H1 (cell line): ENCODE results near the gene CUBN. TPM values are rescaled to one million over a fixed set of nuclear protein-coding genes. Genes with fewer than 3 reads are reported as not detected.

Experiments used
- CTCF ChIA-PET: fragments of 300-600 bp; sonication (Branson Sonifier 250); formaldehyde crosslinking; loops from one replicate; lab custom pipeline; 2021; ENCODE audit not compliant: partially characterized antibody; lab: Charles Lee
- POLR2A ChIA-PET: fragments of 300-600 bp; sonication (Branson Sonifier 250); formaldehyde crosslinking; loops from one replicate; lab custom pipeline; 2021; ENCODE audit warnings: inconsistent platforms; ENCODE audit not compliant: partially characterized antibody; lab: Charles Lee
- DNase-seq, 2 experiments: peaks; one replicate each; pipeline versions ENCODE4 v3.0.0 to v3.0.0-alpha.2; 2010 to 2022; ENCODE audit warnings: low spot score in 2 of 2, low read depth in 1 of 2, mixed read lengths in 1 of 2
- FAIRE-seq: peaks from 2 replicates; lab custom pipeline; 2011; peaks lifted over from hg19 to GRCh38; lab: Jason Lieb, UNC
- H2AFZ ChIP-seq: 2 replicates; pipeline ENCODE4 v1.8.1; 2012; ENCODE audit warnings: low read length, inconsistent platforms
- H2AK5ac ChIP-seq: 2 replicates; pipeline ENCODE4 v1.6.1; 2013; ENCODE audit warnings: low read depth, low read length
- H2BK120ac ChIP-seq: replicated peaks from 2 replicates; pipeline ENCODE3; 2013; ENCODE audit warnings: low read depth, low read length, inconsistent platforms
- H2BK12ac ChIP-seq: 2 replicates; pipeline ENCODE4 v1.6.1; 2013; ENCODE audit warnings: low read depth, low read length
- H2BK15ac ChIP-seq: 2 replicates; pipeline ENCODE4 v1.6.1; 2013; ENCODE audit warnings: low read length
- H2BK20ac ChIP-seq: 2 replicates; pipeline ENCODE4 v1.6.1; 2013; ENCODE audit warnings: low read length
- H2BK5ac ChIP-seq: 2 replicates; pipeline ENCODE4 v1.6.1; 2013; ENCODE audit warnings: low read depth, low read length
- H3K14ac ChIP-seq: 2 replicates; pipeline ENCODE4 v1.6.1; 2013; ENCODE audit warnings: inconsistent platforms; ENCODE audit not compliant: insufficient read length
- H3K18ac ChIP-seq: 2 replicates; pipeline ENCODE4 v1.6.1; 2013; ENCODE audit warnings: low read length; ENCODE audit errors: extremely low read depth
- H3K23ac ChIP-seq: 2 replicates; pipeline ENCODE4 v1.6.1; 2013; ENCODE audit warnings: inconsistent platforms; ENCODE audit not compliant: insufficient read length
- H3K23me2 ChIP-seq: 2 replicates; pipeline ENCODE4 v1.6.1; 2013; ENCODE audit warnings: low read depth, low read length
- H3K27ac ChIP-seq: 2 replicates; pipeline ENCODE4 v1.6.1; 2011; ENCODE audit warnings: low read depth, low read length, inconsistent platforms
- H3K27me3 ChIP-seq, 4 experiments: replicated peaks in 1 of 4; 1 replicate in 1 of 4; 2 replicates in 3 of 4; pipeline versions ENCODE4 v1.6.1 to v1.8.1; 2011 to 2013; ENCODE audit warnings: low read length in 3 of 4, mild to moderate bottlenecking in 3 of 4, inconsistent platforms in 2 of 4, mixed read lengths in 2 of 4, moderate library complexity in 1 of 4; ENCODE audit not compliant: control insufficient read depth in 3 of 4, insufficient read depth in 3 of 4; ENCODE audit errors: extremely low read depth in 1 of 4
- H3K36me3 ChIP-seq, 4 experiments: 2 replicates each; pipeline versions ENCODE4 v1.6.1 to v1.8.1; 2011 to 2013; ENCODE audit warnings: mild to moderate bottlenecking in 4 of 4, low read length in 3 of 4, moderate library complexity in 2 of 4, control low read depth in 1 of 4, inconsistent platforms in 1 of 4; ENCODE audit not compliant: insufficient read depth in 4 of 4, control insufficient read depth in 2 of 4
- H3K4ac ChIP-seq: replicated peaks from 2 replicates; pipeline ENCODE3; 2013; ENCODE audit warnings: low read length, low read depth, mixed read lengths, inconsistent platforms; ENCODE audit not compliant: insufficient read length
- H3K4me1 ChIP-seq, 4 experiments: replicated peaks in 1 of 4; 1 replicate in 1 of 4; 2 replicates in 3 of 4; pipeline versions ENCODE4 v1.6.1 to v1.8.1; 2011 to 2013; ENCODE audit warnings: low read length in 3 of 4, inconsistent platforms in 2 of 4, mixed read lengths in 1 of 4; ENCODE audit not compliant: insufficient read depth in 4 of 4, control insufficient read depth in 3 of 4
- H3K4me2 ChIP-seq, 2 experiments: 2 replicates each; pipeline versions ENCODE4 v1.6.1 to v1.8.1; 2011 to 2013; ENCODE audit warnings: low read depth in 2 of 2, low read length in 2 of 2, control low read depth in 1 of 2, inconsistent platforms in 1 of 2, mild to moderate bottlenecking in 1 of 2; ENCODE audit not compliant: insufficient read depth in 1 of 2
- H3K4me3 ChIP-seq, 4 experiments: fragments of 200-600, 300-600 bp in 1 of 4; sonication (generic), shearing (Covaris generic), sonication (Bioruptor Twin) in 1 of 4; 2 replicates each; pipeline versions ENCODE4 v1.5.1 to v1.8.1; 2011 to 2016; ENCODE audit warnings: low read length in 4 of 4, low read depth in 3 of 4, control low read depth in 2 of 4, inconsistent platforms in 2 of 4, mild to moderate bottlenecking in 2 of 4, mixed read lengths in 1 of 4, moderate library complexity in 1 of 4; ENCODE audit not compliant: insufficient read depth in 2 of 4; ENCODE audit errors: extremely low read depth in 1 of 4
- H3K56ac ChIP-seq: replicated peaks from 2 replicates; pipeline ENCODE3; 2013; ENCODE audit warnings: low read depth, mild to moderate bottlenecking, mixed read lengths, low read length, inconsistent platforms; ENCODE audit not compliant: insufficient read length
- H3K79me1 ChIP-seq: 2 replicates; pipeline ENCODE4 v1.6.1; 2013; ENCODE audit warnings: low read depth, low read length, control low read depth
- H3K79me2 ChIP-seq, 2 experiments: 2 replicates each; pipeline versions ENCODE4 v1.6.1 to v1.8.1; 2012 to 2013; ENCODE audit warnings: low read length in 2 of 2, mild to moderate bottlenecking in 2 of 2, inconsistent platforms in 1 of 2; ENCODE audit not compliant: insufficient read depth in 2 of 2, control insufficient read depth in 1 of 2
- H3K9ac ChIP-seq, 4 experiments: replicated peaks in 1 of 4; 1 replicate in 1 of 4; 2 replicates in 3 of 4; pipeline versions ENCODE4 v1.6.1 to v1.8.1; 2011 to 2013; ENCODE audit warnings: low read depth in 3 of 4, low read length in 3 of 4, control low read depth in 2 of 4, mild to moderate bottlenecking in 2 of 4, moderate library complexity in 2 of 4, inconsistent platforms in 1 of 4; ENCODE audit errors: extremely low read depth in 1 of 4
- H3K9me3 ChIP-seq, 2 experiments: 2 replicates each; pipeline versions ENCODE4 v1.6.1 to v1.8.1; 2012 to 2013; ENCODE audit warnings: mild to moderate bottlenecking in 2 of 2, moderate library complexity in 2 of 2, control low read depth in 1 of 2, inconsistent platforms in 1 of 2, low read depth in 1 of 2, low read length in 1 of 2, mixed read lengths in 1 of 2; ENCODE audit not compliant: insufficient read depth in 2 of 2
- H4K20me1 ChIP-seq, 2 experiments: replicated peaks in 1 of 2; 2 replicates each; pipeline versions ENCODE3 to v1.8.1; 2011 to 2013; ENCODE audit warnings: inconsistent platforms in 2 of 2, low read length in 2 of 2, mild to moderate bottlenecking in 1 of 2; ENCODE audit not compliant: insufficient read depth in 2 of 2, control insufficient read depth in 1 of 2
- H4K5ac ChIP-seq: 2 replicates; pipeline ENCODE4 v1.6.1; 2013; ENCODE audit warnings: low read length, low read depth, mixed read lengths, inconsistent platforms; ENCODE audit not compliant: insufficient read length
- H4K8ac ChIP-seq: 2 replicates; pipeline ENCODE4 v1.8.0; 2013; ENCODE audit warnings: mild to moderate bottlenecking, moderate library complexity, low read length, inconsistent platforms; ENCODE audit not compliant: insufficient read depth; ENCODE audit errors: extremely low read depth
- H4K91ac ChIP-seq: replicated peaks from 2 replicates; pipeline ENCODE3; 2013; ENCODE audit warnings: low read length, mixed read lengths, inconsistent platforms; ENCODE audit not compliant: insufficient read length
- BRCA1 ChIP-seq: IDR thresholded peaks from 2 replicates; pipeline ENCODE4 v1.6.1; 2012; ENCODE audit warnings: low read depth, low read length, improper control_type of control experiment
- JUND ChIP-seq: IDR thresholded peaks from 2 replicates; pipeline ENCODE4 v1.6.1; 2011; ENCODE audit warnings: mild to moderate bottlenecking, improper control_type of control experiment, low read length
- KDM5A ChIP-seq: fragments of 200-600 bp; IDR thresholded peaks from 2 replicates; pipeline ENCODE4 v1.7.1; 2012; ENCODE audit warnings: mild to moderate bottlenecking, low read length, inconsistent platforms, mixed read lengths
- WGBS, 2 experiments: shearing (Covaris generic) in 1 of 2; methylation state at CpG; one replicate each; pipeline versions ENCODE4 v1.1.6 to v1.1.7; 2013 to 2015; ENCODE audit warnings: low lambda C conversion rate in 2 of 2, mixed read lengths in 2 of 2, inconsistent platforms in 1 of 2, low coverage in 1 of 2, missing lambda C conversion rate in 1 of 2; ENCODE audit not compliant: insufficient replicate concordance in 2 of 2, insufficient coverage in 1 of 2, insufficient read length in 1 of 2; ENCODE audit errors: extremely low coverage in 1 of 2, missing lambda C conversion rate in 1 of 2; 5-methylcytosine and 5-hydroxymethylcytosine counted together
- polyA plus RNA-seq, 7 experiments: library from polyadenylated mRNA; depleted of rRNA in 3 of 7; stranded (reverse) in 5 of 7; unstranded in 2 of 7; fragments of >200 nt in 5 of 7; fragments of 200-250 nt in 2 of 7; gene quantifications; 1 replicate in 5 of 7; 2 replicates in 1 of 7; 4 replicates in 1 of 7; pipeline versions ENCODE4 v1.2.1 to v1.2.3, GENCODE V29; 2011 to 2013; ENCODE audit warnings: missing spikeins in 2 of 7, mixed read lengths in 2 of 7
- total RNA-seq: library from RNA; stranded (reverse); fragmentation: NEBNext Ultra II Directional; extraction: Animal tissue kit (Norgen Biotek cat#: 25700); gene quantifications from 2 replicates; pipeline ENCODE4 v1.2.1, GENCODE V29; 2021

CUBN gene
- total and polyA plus RNA-seq, 2 of the 8 experiments (the other 6 are each of a cell fraction or from before 2014, with no cell fraction given): 0.04 to 0.08 TPM

GRCh38 chr10:16901106-16901505 is 228.5 kb downstream of the CUBN start:
- H4K5ac ChIP-seq: no peak overlapping the region
- peaks cover 0 to 12% (median 4%) of the 10 kb centered on the region in 4 experiments; a peak in 3 of 7 replicates for H3K4me1 ChIP-seq
- 51% methylated on average over 2 of the region's 2 CpGs; no CpG with 5 or more reads in 1 of the 2 experiments for WGBS, 2 experiments
- peak in 1 of 2 experiments; percentile 9 for DNase-seq
- no peaks in the 10 kb centered on the region for H3K23me2 ChIP-seq
- H2BK15ac ChIP-seq: no peak overlapping the region
- H2BK120ac ChIP-seq: no peak overlapping the region
- H3K14ac ChIP-seq: no peak overlapping the region
- no peak overlapping the region for H3K56ac ChIP-seq
- H3K18ac ChIP-seq: no peak overlapping the region
- H4K8ac ChIP-seq: no peak overlapping the region
- no peak overlapping the region for H3K27ac ChIP-seq
- no peak overlapping the region for H2BK12ac ChIP-seq
- H3K79me1 ChIP-seq: no peaks in the 10 kb centered on the region
- no peak overlapping the region for H2AK5ac ChIP-seq
- no peaks in the 10 kb centered on the region for H3K79me2 ChIP-seq
- no peak overlapping the region for H2AFZ ChIP-seq
- H3K4me3 ChIP-seq: peak overlapping the region in 1 of 4 experiments; percentile 27; a peak in 1 of 8 replicates
- CTCF ChIA-PET: interaction anchor here (0.6 to 1.0 kb wide), 3 partner anchors 9 to 456 kb away, joined by 3 read pairs; no protein-coding TSS in a partner anchor
- H4K91ac ChIP-seq: no peak overlapping the region
- no peaks in the 10 kb centered on the region for H3K9me3 ChIP-seq
- no peaks in the 10 kb centered on the region for H3K36me3 ChIP-seq
- H3K4me2 ChIP-seq: peak overlapping the region in 1 of 2 experiments; percentile 9; a peak in 1 of 4 replicates
- peak overlapping the region; percentile 27; the same call in 1 of the 2 replicates for H2BK5ac ChIP-seq
- H3K4ac ChIP-seq: no peak overlapping the region
- H3K23ac ChIP-seq: no peak overlapping the region
- H4K20me1 ChIP-seq: no peaks in the 10 kb centered on the region
- H3K27me3 ChIP-seq: no peaks in the 10 kb centered on the region
- no peak overlapping the region for H2BK20ac ChIP-seq
- POLR2A ChIA-PET: interaction anchor here (2.4 kb wide), 1 partner anchor 9 kb away, joined by 18 read pairs; no protein-coding TSS in a partner anchor
- FAIRE-seq: peak; percentile 63
- H3K9ac ChIP-seq: no peak overlapping the region
- TF ChIP-seq BRCA1 (no peak), JUND (no peak), KDM5A (no peak)
